Effector memory CD4-positive, alpha-beta T cell (primary cell): ENCODE measurements around the gene VAMP7.
"Not testable (repeated sequence)": the region's sequence is repeated elsewhere in the genome, so short reads cannot be mapped to it uniquely, and the experiment has no call there.

Source experiments
- DNase-seq, 3 donors: peaks; one replicate each; pipeline ENCODE4 v3.0.0-alpha.2; 2020
- H3K27ac ChIP-seq: 2 replicates; pipeline ENCODE4 v1.7.0; 2013; ENCODE audit warnings: mild to moderate bottlenecking, low read length, moderate library complexity; ENCODE audit not compliant: insufficient read depth, poor library complexity, severe bottlenecking
- H3K27me3 ChIP-seq: replicated peaks from 2 replicates; pipeline ENCODE4 v1.7.0; 2013; ENCODE audit warnings: mild to moderate bottlenecking, low read length; ENCODE audit not compliant: insufficient read depth, control insufficient read depth, poor library complexity, severe bottlenecking
- H3K36me3 ChIP-seq: 2 replicates; pipeline ENCODE4 v1.7.0; 2013; ENCODE audit warnings: mild to moderate bottlenecking, low read length, moderate library complexity; ENCODE audit not compliant: control insufficient read depth, insufficient read depth
- H3K4me1 ChIP-seq: 2 replicates; pipeline ENCODE4 v1.7.0; 2013; ENCODE audit warnings: low read length, mild to moderate bottlenecking; ENCODE audit not compliant: control insufficient read depth, insufficient read depth, poor library complexity, severe bottlenecking
- H3K4me3 ChIP-seq: 2 replicates; pipeline ENCODE4 v1.7.0; 2013; ENCODE audit warnings: low read length, low read depth, mild to moderate bottlenecking; ENCODE audit not compliant: insufficient read depth, poor library complexity, severe bottlenecking
- H3K9me3 ChIP-seq: 2 replicates; pipeline ENCODE4 v1.7.0; 2013; ENCODE audit warnings: mild to moderate bottlenecking, low read length, moderate library complexity; ENCODE audit not compliant: control insufficient read depth

Gene VAMP7

GRCh38 chrX:155899366-155899765 is 18.2 kb downstream of the VAMP7 start:
- no peaks in the 10 kb centered on the region for H3K9me3 ChIP-seq
- H3K36me3 ChIP-seq, result peaks cover 26% of the 10 kb centered on the region
- H3K4me3 ChIP-seq, result no peak overlapping the region

DNA sequence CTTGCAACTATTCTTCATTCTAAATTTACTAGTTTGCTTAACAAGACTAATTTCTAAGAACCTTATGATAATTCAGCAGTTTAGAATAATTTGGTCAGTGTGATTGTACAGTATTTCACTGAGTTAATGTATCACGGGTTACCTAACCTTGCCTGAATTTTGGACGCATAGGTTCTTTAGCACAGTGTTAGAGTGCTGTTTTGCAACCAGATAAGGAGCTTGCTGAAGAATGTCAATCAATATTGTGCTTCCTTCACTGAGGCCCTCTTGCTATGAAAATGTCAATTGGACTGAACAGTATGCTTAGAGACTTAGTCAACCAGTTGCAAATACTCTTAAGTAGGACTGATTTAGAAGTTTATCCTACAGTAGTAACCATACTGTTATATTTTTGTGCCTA is 19.6 kb downstream of the VAMP7 start:
- Histone ChIP-seq H3K36me3 (peaks cover 24% of the 10 kb centered on the region), H3K27ac (no peak overlapping the region), H3K9me3 (no peaks in the 10 kb centered on the region), H3K4me3 (no peak overlapping the region), H3K27me3 (no peaks in the 10 kb centered on the region), H3K4me1 (no peaks in the 10 kb centered on the region)
- no peak for DNase-seq

More at GRCh38 chrX:155899366-155899765, 18.2 kb downstream of the VAMP7 start:
- no peaks in the 10 kb centered on the region for H3K27me3 ChIP-seq
- H3K4me1 ChIP-seq, result no peaks in the 10 kb centered on the region
- no peak for DNase-seq
- H3K27ac ChIP-seq, result no peak overlapping the region

GRCh38 chrX:155907661-155908060 is 26.5 kb downstream of the VAMP7 start:
- not testable (repeated sequence) for H3K4me3 ChIP-seq, H3K36me3 ChIP-seq, H3K9me3 ChIP-seq

GRCh38 chrX:155923200-155923599 is 42.1 kb downstream of the VAMP7 start:
- H3K27ac ChIP-seq, result no peak overlapping the region
- H3K4me1 ChIP-seq, result no peaks in the 10 kb centered on the region
- no peak overlapping the region for H3K4me3 ChIP-seq
- no peaks in the 10 kb centered on the region for H3K9me3 ChIP-seq
- H3K27me3 ChIP-seq, result no peaks in the 10 kb centered on the region
- no peak for DNase-seq
- H3K36me3 ChIP-seq, result peaks cover 4% of the 10 kb centered on the region

More at GRCh38 chrX:155907661-155908060, 26.5 kb downstream of the VAMP7 start:
- not testable (repeated sequence) for H3K4me1 ChIP-seq, DNase-seq, H3K27ac ChIP-seq, H3K27me3 ChIP-seq

GRCh38 chrX:155930852-155931618 is 49.9 kb downstream of the VAMP7 start:
- H3K4me1 ChIP-seq, H3K27ac ChIP-seq: not testable (repeated sequence)

DNA sequence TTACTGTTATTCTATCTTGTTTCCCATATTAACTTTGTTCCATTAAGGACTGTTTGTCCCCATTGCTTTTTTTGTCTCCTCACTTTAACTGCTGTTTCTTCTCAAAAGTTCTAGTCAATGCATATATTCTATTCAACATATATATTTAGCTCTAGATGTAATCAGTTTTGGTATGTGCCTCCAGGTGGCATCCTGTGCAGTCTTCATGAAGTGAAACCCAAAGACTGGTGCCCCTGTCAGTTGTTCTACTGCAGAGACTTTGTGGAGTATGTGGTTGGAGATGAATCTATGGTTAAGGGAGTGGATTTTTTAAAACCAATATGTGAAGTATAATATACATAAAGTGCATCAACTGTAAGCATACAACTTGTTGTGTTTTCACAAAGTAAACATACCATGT is 57.0 kb downstream of the VAMP7 start:
- H3K27me3 ChIP-seq, result no peaks in the 10 kb centered on the region
- no peak for DNase-seq

More at GRCh38 chrX:155930852-155931618, 49.9 kb downstream of the VAMP7 start:
- H3K4me3 ChIP-seq, DNase-seq, H3K27me3 ChIP-seq, H3K9me3 ChIP-seq: not testable (repeated sequence)
- peaks cover 15% of the 10 kb centered on the region for H3K36me3 ChIP-seq

GRCh38 chrX:155949098-155949497 is 68.0 kb downstream of the VAMP7 start:
- DNase-seq, result no peak
- Histone ChIP-seq H3K4me3 (no peak overlapping the region), H3K9me3 (no peaks in the 10 kb centered on the region), H3K27ac (no peak overlapping the region), H3K36me3 (no peaks in the 10 kb centered on the region), H3K4me1 (no peaks in the 10 kb centered on the region), H3K27me3 (no peaks in the 10 kb centered on the region)

More for the DNA sequence above, 57.0 kb downstream of the VAMP7 start:
- Histone ChIP-seq H3K36me3 (no peaks in the 10 kb centered on the region), H3K4me1 (no peaks in the 10 kb centered on the region), H3K27ac (no peak overlapping the region), H3K9me3 (no peaks in the 10 kb centered on the region), H3K4me3 (no peak overlapping the region)

- Histone ChIP-seq H3K27me3 (no peaks in the 10 kb centered on the region), H3K4me1 (no peaks in the 10 kb centered on the region), H3K27ac (no peak overlapping the region), H3K36me3 (no peaks in the 10 kb centered on the region), H3K9me3 (no peaks in the 10 kb centered on the region), H3K4me3 (no peak overlapping the region)
- DNase-seq, result no peak
Observed at GRCh38 chrX:155951237-155951789, 70.2 kb downstream of the VAMP7 start.

GRCh38 chrX:155953055-155953454 is 71.9 kb downstream of the VAMP7 start:
- no peak for DNase-seq
- H3K4me1 ChIP-seq, result no peaks in the 10 kb centered on the region

GRCh38 chrX:155954793-155955192 is 73.6 kb downstream of the VAMP7 start:
- H3K4me1 ChIP-seq, result no peaks in the 10 kb centered on the region
- no peaks in the 10 kb centered on the region for H3K36me3 ChIP-seq
- no peak overlapping the region for H3K4me3 ChIP-seq
- no peak for DNase-seq
- no peaks in the 10 kb centered on the region for H3K27me3 ChIP-seq
- H3K9me3 ChIP-seq, result no peaks in the 10 kb centered on the region
- no peak overlapping the region for H3K27ac ChIP-seq

More at GRCh38 chrX:155953055-155953454, 71.9 kb downstream of the VAMP7 start:
- Histone ChIP-seq H3K36me3 (no peaks in the 10 kb centered on the region), H3K9me3 (no peaks in the 10 kb centered on the region), H3K27ac (no peak overlapping the region), H3K27me3 (no peaks in the 10 kb centered on the region), H3K4me3 (no peak overlapping the region)
